Right lobe of liver (tissue), 6 donors: ENCODE data around the gene DGKI. TPM values are rescaled to one million over a fixed set of nuclear protein-coding genes. Genes with fewer than 3 reads are reported as not detected.

Experiments used
- ATAC-seq, 4 donors: fragments of 200-7000 bp; cut with Tn5 transposase; one replicate each; pipeline ENCODE4 v1.9.1; 2020; ENCODE audit warnings: mild to moderate bottlenecking in 4 of 4, moderate library complexity in 4 of 4
- DNase-seq, 3 donors: peaks; one replicate each; pipeline ENCODE4 v3.0.0-alpha.2; 2020
- H3K27ac ChIP-seq, 3 donors: fragments of 200-600 bp; one replicate each; pipeline ENCODE4 v1.8.0; 2022
- H3K27me3 ChIP-seq, 2 donors: fragments of 200-600 bp; one replicate each; pipeline ENCODE4 v1.8.0; 2022
- H3K36me3 ChIP-seq, 4 donors: fragments of 200-600 bp; sonication (generic) in 1 of 4; one replicate each; pipeline versions ENCODE4 v1.5.1 to v1.8.0; 2017 to 2022; ENCODE audit warnings: control low read depth in 1 of 4
- H3K4me1 ChIP-seq, 4 donors: fragments of 200-600 bp; sonication (generic) in 1 of 4; one replicate each; pipeline versions ENCODE4 v1.5.1 to v1.8.0; 2017 to 2022; ENCODE audit warnings: control low read depth in 1 of 4
- H3K4me3 ChIP-seq, 3 donors: fragments of 200-600 bp; one replicate each; pipeline ENCODE4 v1.8.0; 2022
- H3K9me3 ChIP-seq, 4 donors: fragments of 200-600 bp; sonication (generic) in 1 of 4; one replicate each; pipeline versions ENCODE4 v1.5.1 to v1.8.0; 2017 to 2022; ENCODE audit warnings: control low read depth in 1 of 4
- CTCF ChIP-seq, 4 donors: fragments of 200-600 bp in 3 of 4; fragments of 450-650 bp in 1 of 4; IDR thresholded peaks; one replicate each; pipeline versions ENCODE4 v1.5.1 to v1.8.0; 2016 to 2022; ENCODE audit warnings: antibody characterized with exemption in 4 of 4, mild to moderate bottlenecking in 2 of 4
- POLR2A ChIP-seq: fragments of 450-650 bp; IDR thresholded peaks from one replicate; pipeline ENCODE4 v1.6.1; 2017; ENCODE audit warnings: antibody characterized with exemption, mild to moderate bottlenecking
- WGBS: methylation state at CpG from one replicate; pipeline ENCODE4 v1.1.6; 2018; ENCODE audit warnings: low coverage, low lambda C conversion rate; ENCODE audit not compliant: insufficient coverage; ENCODE audit errors: missing lambda C conversion rate; 5-methylcytosine and 5-hydroxymethylcytosine counted together
- intact Hi-C, 2 donors: fragments of 100-400 bp; cut with DNase I; formaldehyde crosslinking; loops; one replicate each; pipeline versions ENCODE4 v1.11.2 to v1.14.1; 2022
- small RNA-seq, 2 experiments: library from RNA; depleted of rRNA; stranded (forward); fragments of <200 nt; gene quantifications; one replicate each; pipeline ENCODE3, GENCODE V24; 2016
- total RNA-seq, 6 experiments: library from RNA; depleted of rRNA in 2 of 6; stranded (reverse); fragments of >200 nt in 2 of 6; fragmentation: NEBNext Ultra II Directional in 3 of 6; extraction: Animal tissue kit (Norgen Biotek cat#: 25700) in 3 of 6; gene quantifications; one replicate each; pipeline versions ENCODE4 v1.1.0 to v1.2.4, GENCODE V29; 2016 to 2023
- donor health status: DM: no; HTN: yes; CAD: no.
- donor health status: DM: no; HTN: no; CAD: no.
- donor health status: DM: no; HTN: no; CAD: no.
- donor health status: DM: no; HTN: yes; CAD: no.
- donor health status: DM: no; HTN: yes; CAD: no.

DGKI gene
- total RNA-seq, 6 experiments from 2014 or later, result 0.05 to 0.35 (median 0.06) TPM; not detected in 1

GRCh38 chr7:137342828-137343261 lies 503.9 kb downstream of the DGKI start:
- DNase-seq, result no peak
- Histone ChIP-seq H3K9me3 (no peaks in the 10 kb centered on the region), H3K27ac (no peak overlapping the region), H3K36me3 (no peaks in the 10 kb centered on the region), H3K27me3 (no peaks in the 10 kb centered on the region), H3K4me3 (peak overlapping the region in 2 of 3 donors; percentile 22 to 28), H3K4me1 (peaks cover 0 to 12% (median 3%) of the 10 kb centered on the region in 4 donors)
- TF ChIP-seq POLR2A (no peak), CTCF (IDR thresholded peaks at IDR 0.05) (no peak)
- intact Hi-C loops, result no loop called here
- WGBS, result 7% methylated on average over 5 of the region's 5 CpGs
- peak in 3 of 4 donors; percentile 17 to 43 (median 38) for ATAC-seq

DNA sequence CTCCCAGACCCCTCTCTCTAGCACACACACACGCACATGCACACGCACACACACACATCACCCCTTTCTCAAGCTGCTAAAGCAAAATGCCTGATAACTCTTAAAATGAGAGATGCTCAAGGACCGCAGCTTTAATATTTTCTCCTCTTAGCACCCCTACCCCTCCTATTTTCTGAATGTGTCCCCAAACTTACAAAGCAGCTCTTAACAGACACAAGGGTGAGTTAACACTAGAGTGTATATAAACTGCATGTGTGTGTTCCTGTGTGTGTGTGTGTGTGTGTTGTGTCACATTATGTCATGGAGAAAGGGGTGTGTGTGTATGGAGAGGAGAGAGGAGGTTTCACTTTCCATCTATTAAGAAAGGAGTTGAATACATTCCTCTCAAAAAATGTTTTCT lies 504.5 kb downstream of the DGKI start:
- no peaks in the 10 kb centered on the region for H3K9me3 ChIP-seq
- H3K27me3 ChIP-seq, result no peaks in the 10 kb centered on the region
- DNase-seq, result no peak
- peak in 1 of 4 donors; percentile 21 for ATAC-seq
- no peak overlapping the region for H3K4me3 ChIP-seq
- 73% methylated on average over 3 of the region's 3 CpGs for WGBS
- intact Hi-C loops, result no loop called here
- no peak overlapping the region for H3K27ac ChIP-seq
- no peaks in the 10 kb centered on the region for H3K36me3 ChIP-seq
- H3K4me1 ChIP-seq, result peaks cover 0 to 12% (median 3%) of the 10 kb centered on the region in 4 donors
- TF ChIP-seq POLR2A, result no peak

DNA sequence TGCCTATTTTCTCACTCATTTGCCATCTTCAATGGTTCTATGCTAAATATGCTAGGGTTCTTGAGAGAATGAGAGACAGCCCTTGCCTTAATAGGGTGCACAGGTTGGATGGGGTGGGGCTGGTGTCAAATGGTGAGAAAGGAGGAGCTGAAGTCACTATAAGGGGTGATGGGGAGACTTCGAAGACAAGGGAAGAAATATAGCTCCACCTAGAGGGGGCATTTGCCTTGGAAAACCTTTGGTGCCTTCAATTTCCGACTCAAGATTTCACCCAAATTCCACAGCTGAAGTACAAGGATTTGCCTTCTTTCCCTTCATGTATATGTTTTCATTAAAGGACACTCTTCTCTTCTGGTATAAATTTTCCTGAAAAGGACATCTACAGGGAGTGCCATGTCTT lies 508.9 kb downstream of the DGKI start:
- no peak for TF ChIP-seq POLR2A
- peak; percentile 23 to 55 (median 34) for TF ChIP-seq CTCF (IDR thresholded peaks at IDR 0.05)
- Histone ChIP-seq H3K36me3 (no peaks in the 10 kb centered on the region), H3K4me3 (no peak overlapping the region), H3K9me3 (no peaks in the 10 kb centered on the region), H3K27me3 (no peaks in the 10 kb centered on the region), H3K4me1 (peaks cover 0 to 4% (median 2%) of the 10 kb centered on the region in 4 donors), H3K27ac (no peak overlapping the region)
- peak; percentile 28 to 62 (median 56) for ATAC-seq
- DNase-seq, result no peak
- intact Hi-C loops, result no loop called here
- 54% methylated on average over 2 of the region's 2 CpGs for whole genome bisulfite sequencing

- no peaks in the 10 kb centered on the region for H3K36me3 ChIP-seq
- H3K4me1 ChIP-seq, result no peaks in the 10 kb centered on the region
- no peak for ATAC-seq
- intact Hi-C loops, result no loop called here
- H3K9me3 ChIP-seq, result no peaks in the 10 kb centered on the region
- TF ChIP-seq CTCF (IDR thresholded peaks at IDR 0.05) (no peak), POLR2A (no peak)
- H3K27ac ChIP-seq, result no peak overlapping the region
- no peak for DNase-seq
- no peaks in the 10 kb centered on the region for H3K27me3 ChIP-seq
- no peak overlapping the region for H3K4me3 ChIP-seq
- 88% methylated on average over 4 of the region's 4 CpGs for WGBS
Observed at GRCh38 chr7:137335814-137336213, 511.0 kb downstream of the DGKI start.

- intact Hi-C loops, result no loop called here
- no peak for ATAC-seq
- Histone ChIP-seq H3K27me3 (no peaks in the 10 kb centered on the region), H3K4me1 (no peaks in the 10 kb centered on the region), H3K4me3 (no peak overlapping the region), H3K9me3 (no peaks in the 10 kb centered on the region), H3K36me3 (no peaks in the 10 kb centered on the region), H3K27ac (no peak overlapping the region)
- DNase-seq, result no peak
- TF ChIP-seq CTCF (IDR thresholded peaks at IDR 0.05), result no peak
- TF ChIP-seq POLR2A, result no peak
- 67% methylated on average over 8 of the region's 8 CpGs for WGBS
Observed at GRCh38 chr7:137331378-137331777, 515.4 kb downstream of the DGKI start.

Small RNAs within 50 kb of the gene (small RNA-seq; reads per million reads assigned to genes)
- 0 to 0.19 reads per million in 2 experiments for gene AC090498.1

Other genes starting within 250 kb of the DGKI start
- gene CREB3L2, start 155.1 kb upstream of the DGKI start, total RNA-seq, result 10 to 100 TPM; 11.5 to 29.9 (median 18.2) TPM
- gene AKR1D1, start 229.5 kb upstream of the DGKI start, total RNA-seq, result 100 to 1,000 TPM in 2 of 6 experiments, 10 to 100 TPM in 4; 43.8 to 332 (median 93.6) TPM